Ovary (tissue), 3 donors: ENCODE measurements around the gene OLFML2A.

ENCODE experiments used
- CTCF ChIP-seq, 3 donors: fragments of 450-650 bp in 2 of 3; fragments of 200-600 bp in 1 of 3; IDR thresholded peaks; one replicate each; pipeline versions ENCODE4 v1.5.1 to v1.8.0; 2016 to 2022; ENCODE audit warnings: antibody characterized with exemption in 3 of 3, mild to moderate bottlenecking in 1 of 3
- POLR2A ChIP-seq: fragments of 450-650 bp; IDR thresholded peaks from one replicate; pipeline ENCODE4 v1.6.1; 2017; ENCODE audit warnings: antibody characterized with exemption, mild to moderate bottlenecking, moderate library complexity
- donor health status: DM: no; HTN: no; CAD: no.

- TF ChIP-seq CTCF (IDR thresholded peaks at IDR 0.05) = no peak
- TF ChIP-seq POLR2A = no peak
Measured at GRCh38 chr9:124766326-124766725, 10.6 kb upstream of the OLFML2A start.
